NCI-H82 (cell line): ENCODE results near the gene TTLL12.
A peak's percentile ranks its signal among the peaks of the same experiment; 100 is the strongest.

Source experiments
- DNase-seq: peaks from one replicate; lab custom pipeline; 2025; lab: John Stamatoyannopoulos, UW

TTLL12 gene

GRCh38 chr22:43186272-43187170 lies at the start of gene TTLL12:
TTLL12 (minus strand) TSS chr22:43187134; CDS start chr22:43187069, 65 bp downstream.
- peak; percentile 49 for DNase-seq

- DNase-seq: no peak
Observed at GRCh38 chr22:43235445-43236409, 48.8 kb upstream of the TTLL12 start.

- peak; percentile 17 for DNase-seq
Observed at GRCh38 chr22:43234264-43234988, 47.5 kb upstream of the TTLL12 start.

- no peak for DNase-seq
Observed at GRCh38 chr22:43233529-43233928, 46.6 kb upstream of the TTLL12 start.

- DNase-seq: no peak
Observed at GRCh38 chr22:43232445-43232844, 45.5 kb upstream of the TTLL12 start.

GRCh38 chr22:43231724-43232034 lies 44.7 kb upstream of the TTLL12 start:
- DNase-seq: no peak

- DNase-seq: peak; percentile 78
Observed at GRCh38 chr22:43230971-43231723, 44.2 kb upstream of the TTLL12 start.

- no peak for DNase-seq
Observed at GRCh38 chr22:43230571-43230970, 43.6 kb upstream of the TTLL12 start.

GRCh38 chr22:43228863-43229262 lies 41.9 kb upstream of the TTLL12 start:
- DNase-seq: no peak

GRCh38 chr22:43228330-43228729 lies 41.4 kb upstream of the TTLL12 start:
- DNase-seq: peak; percentile 45

- DNase-seq: no peak
Observed at GRCh38 chr22:43227239-43227630, 40.3 kb upstream of the TTLL12 start.

GRCh38 chr22:43226377-43227238 lies 39.7 kb upstream of the TTLL12 start:
- DNase-seq: peak; percentile 42

- DNase-seq: no peak
Observed at GRCh38 chr22:43225609-43226008, 38.7 kb upstream of the TTLL12 start.

GRCh38 chr22:43222987-43223386 lies 36.1 kb upstream of the TTLL12 start:
- DNase-seq: no peak

- DNase-seq: no peak
Observed at GRCh38 chr22:43222262-43222661, 35.3 kb upstream of the TTLL12 start.

GRCh38 chr22:43220625-43221380 lies 33.9 kb upstream of the TTLL12 start:
- DNase-seq: no peak

GRCh38 chr22:43218786-43219185 lies 31.9 kb upstream of the TTLL12 start:
- no peak for DNase-seq

GRCh38 chr22:43217285-43218030 lies 30.5 kb upstream of the TTLL12 start:
- DNase-seq: peak; percentile 5

- no peak for DNase-seq
Observed at GRCh38 chr22:43216738-43217137, 29.8 kb upstream of the TTLL12 start.
